Fibroblast of pulmonary artery (primary cell): ENCODE results near the gene NRBF2.
A peak's percentile ranks its signal among the peaks of the same experiment; 100 is the strongest.

ENCODE experiments used
- DNase-seq: peaks from one replicate; pipeline ENCODE4 v3.0.0-alpha.2; 2010; ENCODE audit warnings: low read depth
- H3K4me3 ChIP-seq: replicated peaks from 2 replicates; pipeline ENCODE4 v1.5.1; 2011; ENCODE audit warnings: low read depth, mild to moderate bottlenecking, control low read depth, low read length, moderate library complexity
- TF ChIP-seq, protein P1 (sequence below): IDR thresholded peaks from 2 replicates; pipeline ENCODE4 v1.5.1; 2011; ENCODE audit warnings: mild to moderate bottlenecking, control low read depth, low read length, inconsistent platforms; ENCODE audit errors: missing control alignments

The NRBF2 gene

GRCh38 chr10:63123727-63124362, 9.3 kb upstream of the NRBF2 start:
- no peak overlapping the region for H3K4me3 ChIP-seq
- no peak for DNase-seq
- TF ChIP-seq, protein P1, sequence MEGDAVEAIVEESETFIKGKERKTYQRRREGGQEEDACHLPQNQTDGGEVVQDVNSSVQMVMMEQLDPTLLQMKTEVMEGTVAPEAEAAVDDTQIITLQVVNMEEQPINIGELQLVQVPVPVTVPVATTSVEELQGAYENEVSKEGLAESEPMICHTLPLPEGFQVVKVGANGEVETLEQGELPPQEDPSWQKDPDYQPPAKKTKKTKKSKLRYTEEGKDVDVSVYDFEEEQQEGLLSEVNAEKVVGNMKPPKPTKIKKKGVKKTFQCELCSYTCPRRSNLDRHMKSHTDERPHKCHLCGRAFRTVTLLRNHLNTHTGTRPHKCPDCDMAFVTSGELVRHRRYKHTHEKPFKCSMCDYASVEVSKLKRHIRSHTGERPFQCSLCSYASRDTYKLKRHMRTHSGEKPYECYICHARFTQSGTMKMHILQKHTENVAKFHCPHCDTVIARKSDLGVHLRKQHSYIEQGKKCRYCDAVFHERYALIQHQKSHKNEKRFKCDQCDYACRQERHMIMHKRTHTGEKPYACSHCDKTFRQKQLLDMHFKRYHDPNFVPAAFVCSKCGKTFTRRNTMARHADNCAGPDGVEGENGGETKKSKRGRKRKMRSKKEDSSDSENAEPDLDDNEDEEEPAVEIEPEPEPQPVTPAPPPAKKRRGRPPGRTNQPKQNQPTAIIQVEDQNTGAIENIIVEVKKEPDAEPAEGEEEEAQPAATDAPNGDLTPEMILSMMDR: no peak

DNA sequence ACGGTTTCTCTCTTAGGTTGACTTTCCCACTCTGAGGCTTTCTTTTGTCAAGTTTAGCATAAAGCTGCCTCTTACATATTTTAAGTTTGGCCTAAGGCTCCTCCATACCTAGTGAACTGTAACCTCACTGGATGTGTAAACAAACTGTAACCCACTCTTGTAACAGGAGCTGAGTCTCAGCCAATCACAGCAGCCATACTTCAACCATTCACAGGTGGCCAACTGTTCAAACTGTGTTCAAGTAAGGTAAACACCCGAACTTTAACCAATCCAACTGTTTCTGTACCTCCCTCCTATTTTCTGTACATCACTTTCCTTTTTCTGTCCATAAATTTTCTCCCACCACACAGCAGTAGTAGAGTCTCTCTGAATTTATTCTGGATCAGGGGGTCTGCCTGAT, 7.7 kb upstream of the NRBF2 start:
- TF ChIP-seq, protein P1: no peak
- H3K4me3 ChIP-seq: no peak overlapping the region
- no peak for DNase-seq

DNA sequence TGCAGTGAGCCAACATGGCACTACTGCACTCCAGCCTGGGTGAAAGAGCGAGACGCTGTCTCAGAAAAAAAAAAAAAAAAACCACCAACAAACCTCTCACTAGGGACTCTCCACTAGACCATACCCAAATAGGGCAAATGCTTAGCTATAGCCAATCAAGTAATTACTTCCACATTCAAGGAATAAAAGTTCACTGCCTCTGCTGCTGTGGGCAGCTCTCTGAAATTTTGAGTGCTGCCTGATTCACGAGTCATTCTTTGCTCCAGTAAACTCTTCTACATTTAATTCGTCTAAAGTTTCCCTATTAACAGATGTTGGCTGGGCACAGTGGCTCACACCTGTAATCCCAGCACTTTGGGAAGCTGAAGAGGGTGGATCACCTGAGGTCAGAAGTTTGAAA, 4.7 kb upstream of the NRBF2 start:
- DNase-seq: no peak
- TF ChIP-seq, protein P1: no peak
- H3K4me3 ChIP-seq: no peak overlapping the region

GRCh38 chr10:63129888-63130287, 3.2 kb upstream of the NRBF2 start:
- H3K4me3 ChIP-seq: no peak overlapping the region
- DNase-seq: no peak
- TF ChIP-seq, protein P1: no peak

DNA sequence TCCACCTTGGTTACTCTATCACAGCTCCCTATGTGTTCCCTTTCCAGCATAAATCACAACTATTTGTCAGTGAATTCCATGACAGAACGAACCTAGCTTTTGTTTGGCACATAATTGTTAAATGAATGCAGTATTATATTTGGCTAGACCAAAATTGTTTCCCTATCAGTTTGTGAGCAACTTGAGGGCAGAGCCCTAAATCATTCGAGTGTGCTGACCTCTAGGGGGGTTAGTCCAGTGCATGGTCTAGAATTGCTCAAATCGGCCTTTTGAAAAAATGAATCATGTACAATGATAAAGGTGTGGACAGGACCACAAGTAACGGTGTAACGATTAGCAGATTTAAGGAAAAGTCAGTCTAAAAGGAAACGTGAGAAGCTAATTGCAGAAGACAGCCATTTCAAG, 475 bp upstream of the NRBF2 start:
- TF ChIP-seq, protein P1: no peak
- H3K4me3 ChIP-seq: peak overlapping the region; percentile 26
- no peak for DNase-seq

GRCh38 chr10:63133821-63134557, 861 bp downstream of the NRBF2 start:
- TF ChIP-seq, protein P1: no peak
- peak overlapping the region; percentile 95 for H3K4me3 ChIP-seq
- peak; percentile 54 for DNase-seq
